ENCODE measurements around the gene PHLPP1.

The PHLPP1 gene

DNA sequence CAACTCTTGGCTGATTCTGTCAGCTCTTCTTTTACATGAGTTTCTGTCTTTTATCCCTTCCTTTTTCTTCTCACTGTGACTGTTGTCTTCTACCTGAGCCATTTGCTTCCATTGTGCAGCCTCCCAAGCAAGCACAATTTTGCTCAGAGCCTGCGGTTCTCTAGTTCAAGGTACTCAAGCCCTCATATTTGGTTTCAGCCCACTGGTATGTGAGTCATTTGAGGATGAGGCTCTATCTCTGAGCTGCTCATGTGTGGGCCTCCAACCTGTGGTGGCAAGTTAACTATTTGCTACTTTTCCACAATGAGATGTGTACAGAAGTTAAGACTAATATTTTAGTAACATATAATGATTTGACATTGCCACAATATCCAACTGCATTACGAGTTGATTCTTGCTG is 183.0 kb downstream of the PHLPP1 start (continued):
- TF ChIP-seq, protein P1, sequence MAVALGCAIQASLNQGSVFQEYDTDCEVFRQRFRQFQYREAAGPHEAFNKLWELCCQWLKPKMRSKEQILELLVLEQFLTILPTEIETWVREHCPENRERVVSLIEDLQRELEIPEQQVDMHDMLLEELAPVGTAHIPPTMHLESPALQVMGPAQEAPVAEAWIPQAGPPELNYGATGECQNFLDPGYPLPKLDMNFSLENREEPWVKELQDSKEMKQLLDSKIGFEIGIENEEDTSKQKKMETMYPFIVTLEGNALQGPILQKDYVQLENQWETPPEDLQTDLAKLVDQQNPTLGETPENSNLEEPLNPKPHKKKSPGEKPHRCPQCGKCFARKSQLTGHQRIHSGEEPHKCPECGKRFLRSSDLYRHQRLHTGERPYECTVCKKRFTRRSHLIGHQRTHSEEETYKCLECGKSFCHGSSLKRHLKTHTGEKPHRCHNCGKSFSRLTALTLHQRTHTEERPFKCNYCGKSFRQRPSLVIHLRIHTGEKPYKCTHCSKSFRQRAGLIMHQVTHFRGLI (tag by site-specific recombination; IDR thresholded peaks at IDR 0.05) = no peak
- no peak for TF ChIP-seq ZNF394 (tag by site-specific recombination; IDR thresholded peaks at IDR 0.05; ENCODE audit: borderline replicate concordance)

DNA sequence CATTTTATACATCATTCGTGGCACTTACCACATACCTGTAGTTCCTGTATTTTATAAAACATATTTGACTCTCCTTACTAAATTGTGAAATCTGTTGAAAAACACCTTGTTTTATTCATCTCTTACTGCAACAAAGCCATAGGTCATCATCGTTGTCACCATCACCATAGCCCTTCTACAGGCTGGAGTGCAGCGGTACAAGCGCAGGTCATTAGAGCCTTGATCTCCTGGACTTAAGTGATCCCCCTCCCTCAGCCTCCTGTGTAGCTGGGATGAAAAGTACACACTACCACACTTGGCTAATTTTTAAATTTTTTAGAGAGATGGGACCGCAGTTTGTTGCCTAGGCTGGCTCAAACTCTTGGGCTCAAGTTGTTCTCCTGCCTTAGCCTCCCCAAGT is 184.2 kb downstream of the PHLPP1 start:
- Histone ChIP-seq H3K9me3 (ENCODE audit: control insufficient read depth, insufficient read depth, low read depth, low read length) (no peaks in the 10 kb centered on the region), H3K27ac (ENCODE audit: extremely low read depth, low read depth, low read length) (no peak overlapping the region), H3K36me3 (ENCODE audit: control insufficient read depth in 2 of 2, insufficient read depth in 1 of 2, low read length in 2 of 2) (peaks cover 19 to 23% of the 10 kb centered on the region in 2 experiments), H3K4me3 (ENCODE audit: low read depth, low read length) (no peak overlapping the region), H3K4me1 (ENCODE audit: control insufficient read depth, insufficient read depth, low read length) (peaks cover 2% of the 10 kb centered on the region; the same call in 1 of the 2 replicates)
- CTCF ChIA-PET = no interaction called here
- no peak for TF ChIP-seq ZNF37A (tag by site-specific recombination; IDR thresholded peaks at IDR 0.05)
- TF ChIP-seq, protein P2, sequence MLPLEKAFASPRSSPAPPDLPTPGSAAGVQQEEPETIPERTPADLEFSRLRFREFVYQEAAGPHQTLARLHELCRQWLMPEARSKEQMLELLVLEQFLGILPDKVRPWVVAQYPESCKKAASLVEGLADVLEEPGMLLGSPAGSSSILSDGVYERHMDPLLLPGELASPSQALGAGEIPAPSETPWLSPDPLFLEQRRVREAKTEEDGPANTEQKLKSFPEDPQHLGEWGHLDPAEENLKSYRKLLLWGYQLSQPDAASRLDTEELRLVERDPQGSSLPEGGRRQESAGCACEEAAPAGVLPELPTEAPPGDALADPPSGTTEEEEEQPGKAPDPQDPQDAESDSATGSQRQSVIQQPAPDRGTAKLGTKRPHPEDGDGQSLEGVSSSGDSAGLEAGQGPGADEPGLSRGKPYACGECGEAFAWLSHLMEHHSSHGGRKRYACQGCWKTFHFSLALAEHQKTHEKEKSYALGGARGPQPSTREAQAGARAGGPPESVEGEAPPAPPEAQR (tag by site-specific recombination; IDR thresholded peaks at IDR 0.05) = no peak
- POLR2A ChIA-PET = no interaction called here

DNA sequence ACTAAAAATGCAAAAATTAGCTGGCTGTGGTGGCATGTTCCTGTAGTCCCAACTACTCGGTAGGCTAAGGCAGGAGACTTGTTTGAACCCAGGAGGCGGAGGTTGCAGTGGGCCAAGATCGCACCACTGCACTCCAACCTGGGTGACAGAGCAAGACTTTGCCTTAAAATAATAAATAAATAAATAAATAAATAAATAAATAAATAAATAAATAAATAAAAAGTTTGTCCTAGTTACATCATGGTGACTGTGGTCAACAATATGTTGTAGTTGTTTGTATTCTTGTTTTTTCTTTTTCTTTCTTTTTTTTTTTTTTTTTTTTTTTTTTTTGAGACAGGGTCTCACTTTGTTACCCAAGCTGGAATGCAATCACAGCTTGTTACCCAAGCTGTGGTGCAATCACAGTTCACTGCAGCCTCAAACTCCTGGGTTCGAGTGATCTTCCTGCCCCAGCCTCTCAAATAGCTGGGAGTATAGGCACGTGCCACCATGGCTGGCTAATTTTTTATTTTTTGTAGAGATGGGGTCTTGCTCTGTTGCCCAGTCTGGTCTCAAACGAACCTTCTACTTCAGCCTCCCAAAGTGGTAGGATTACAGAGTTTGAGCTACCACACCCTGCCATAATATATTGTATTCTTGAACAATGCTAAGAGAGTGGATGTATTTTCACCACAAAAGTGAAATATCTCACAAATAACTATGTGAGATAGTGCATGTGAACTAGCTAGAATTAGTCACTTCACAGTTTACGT is 185.0 kb downstream of the PHLPP1 start:
- no peak overlapping the region for H3K4me3 ChIP-seq (ENCODE audit: low read depth, low read length)
- no peak overlapping the region for H3K27ac ChIP-seq (ENCODE audit: extremely low read depth, low read depth, low read length)
- H3K4me1 ChIP-seq (ENCODE audit: control insufficient read depth, insufficient read depth, low read length) = peaks cover 5% of the 10 kb centered on the region; the same call in 1 of the 2 replicates
- H3K9me3 ChIP-seq (ENCODE audit: control insufficient read depth, insufficient read depth, low read depth, low read length) = no peaks in the 10 kb centered on the region
- ChIA-PET POLR2A (no interaction called here), CTCF (interaction anchor here (0.8 kb wide), 1 partner anchor 316 kb away, joined by 3 read pairs; no protein-coding TSS in a partner anchor)
- H3K36me3 ChIP-seq (ENCODE audit: control insufficient read depth in 2 of 2, insufficient read depth in 1 of 2, low read length in 2 of 2) = peaks cover 19 to 21% of the 10 kb centered on the region in 2 experiments
- TF ChIP-seq ZNF174 (tag by site-specific recombination; IDR thresholded peaks at IDR 0.05) (no peak), ZNF157 (tag by site-specific recombination; IDR thresholded peaks at IDR 0.05) (no peak), ZBTB48 (tag by site-specific recombination; IDR thresholded peaks at IDR 0.05) (no peak), ZNF548 (tag by site-specific recombination; IDR thresholded peaks at IDR 0.05) (no peak), ZBTB8A (tag by site-specific recombination; IDR thresholded peaks at IDR 0.05) (0 out of 2 replicates have a peak, but pooled peaks have one; percentile 48), IKZF3 (tag by site-specific recombination; IDR thresholded peaks at IDR 0.05) (no peak), GFI1B (tag by site-specific recombination; IDR thresholded peaks at IDR 0.05) (no peak), ZNF426 (tag by site-specific recombination; IDR thresholded peaks at IDR 0.05) (peak; percentile 54), ZNF175 (tag by site-specific recombination; IDR thresholded peaks at IDR 0.05) (no peak), ZNF544 (tag by site-specific recombination; IDR thresholded peaks at IDR 0.05) (no peak), ZNF785 (tag by site-specific recombination; IDR thresholded peaks at IDR 0.05) (no peak), ZNF560 (tag by site-specific recombination; IDR thresholded peaks at IDR 0.05; ENCODE audit: borderline replicate concordance) (0 out of 2 replicates have a peak, but pooled peaks have one; percentile 34), KLF10 (tag by site-specific recombination; IDR thresholded peaks at IDR 0.05) (no peak), ZNF354C (tag by site-specific recombination; IDR thresholded peaks at IDR 0.05; ENCODE audit: borderline replicate concordance, low read depth) (no peak), ZNF239 (tag by site-specific recombination; IDR thresholded peaks at IDR 0.05) (no peak), RBAK (tag by site-specific recombination; IDR thresholded peaks at IDR 0.05) (no peak)
- TF ChIP-seq, protein P3, sequence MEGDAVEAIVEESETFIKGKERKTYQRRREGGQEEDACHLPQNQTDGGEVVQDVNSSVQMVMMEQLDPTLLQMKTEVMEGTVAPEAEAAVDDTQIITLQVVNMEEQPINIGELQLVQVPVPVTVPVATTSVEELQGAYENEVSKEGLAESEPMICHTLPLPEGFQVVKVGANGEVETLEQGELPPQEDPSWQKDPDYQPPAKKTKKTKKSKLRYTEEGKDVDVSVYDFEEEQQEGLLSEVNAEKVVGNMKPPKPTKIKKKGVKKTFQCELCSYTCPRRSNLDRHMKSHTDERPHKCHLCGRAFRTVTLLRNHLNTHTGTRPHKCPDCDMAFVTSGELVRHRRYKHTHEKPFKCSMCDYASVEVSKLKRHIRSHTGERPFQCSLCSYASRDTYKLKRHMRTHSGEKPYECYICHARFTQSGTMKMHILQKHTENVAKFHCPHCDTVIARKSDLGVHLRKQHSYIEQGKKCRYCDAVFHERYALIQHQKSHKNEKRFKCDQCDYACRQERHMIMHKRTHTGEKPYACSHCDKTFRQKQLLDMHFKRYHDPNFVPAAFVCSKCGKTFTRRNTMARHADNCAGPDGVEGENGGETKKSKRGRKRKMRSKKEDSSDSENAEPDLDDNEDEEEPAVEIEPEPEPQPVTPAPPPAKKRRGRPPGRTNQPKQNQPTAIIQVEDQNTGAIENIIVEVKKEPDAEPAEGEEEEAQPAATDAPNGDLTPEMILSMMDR (tag by site-specific recombination; IDR thresholded peaks at IDR 0.05) = no peak
- TF ChIP-seq, protein P4, sequence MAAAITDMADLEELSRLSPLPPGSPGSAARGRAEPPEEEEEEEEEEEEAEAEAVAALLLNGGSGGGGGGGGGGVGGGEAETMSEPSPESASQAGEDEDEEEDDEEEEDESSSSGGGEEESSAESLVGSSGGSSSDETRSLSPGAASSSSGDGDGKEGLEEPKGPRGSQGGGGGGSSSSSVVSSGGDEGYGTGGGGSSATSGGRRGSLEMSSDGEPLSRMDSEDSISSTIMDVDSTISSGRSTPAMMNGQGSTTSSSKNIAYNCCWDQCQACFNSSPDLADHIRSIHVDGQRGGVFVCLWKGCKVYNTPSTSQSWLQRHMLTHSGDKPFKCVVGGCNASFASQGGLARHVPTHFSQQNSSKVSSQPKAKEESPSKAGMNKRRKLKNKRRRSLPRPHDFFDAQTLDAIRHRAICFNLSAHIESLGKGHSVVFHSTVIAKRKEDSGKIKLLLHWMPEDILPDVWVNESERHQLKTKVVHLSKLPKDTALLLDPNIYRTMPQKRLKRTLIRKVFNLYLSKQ (tag by site-specific recombination; IDR thresholded peaks at IDR 0.05; ENCODE audit: borderline replicate concordance) = no peak
- TF ChIP-seq, protein P5, sequence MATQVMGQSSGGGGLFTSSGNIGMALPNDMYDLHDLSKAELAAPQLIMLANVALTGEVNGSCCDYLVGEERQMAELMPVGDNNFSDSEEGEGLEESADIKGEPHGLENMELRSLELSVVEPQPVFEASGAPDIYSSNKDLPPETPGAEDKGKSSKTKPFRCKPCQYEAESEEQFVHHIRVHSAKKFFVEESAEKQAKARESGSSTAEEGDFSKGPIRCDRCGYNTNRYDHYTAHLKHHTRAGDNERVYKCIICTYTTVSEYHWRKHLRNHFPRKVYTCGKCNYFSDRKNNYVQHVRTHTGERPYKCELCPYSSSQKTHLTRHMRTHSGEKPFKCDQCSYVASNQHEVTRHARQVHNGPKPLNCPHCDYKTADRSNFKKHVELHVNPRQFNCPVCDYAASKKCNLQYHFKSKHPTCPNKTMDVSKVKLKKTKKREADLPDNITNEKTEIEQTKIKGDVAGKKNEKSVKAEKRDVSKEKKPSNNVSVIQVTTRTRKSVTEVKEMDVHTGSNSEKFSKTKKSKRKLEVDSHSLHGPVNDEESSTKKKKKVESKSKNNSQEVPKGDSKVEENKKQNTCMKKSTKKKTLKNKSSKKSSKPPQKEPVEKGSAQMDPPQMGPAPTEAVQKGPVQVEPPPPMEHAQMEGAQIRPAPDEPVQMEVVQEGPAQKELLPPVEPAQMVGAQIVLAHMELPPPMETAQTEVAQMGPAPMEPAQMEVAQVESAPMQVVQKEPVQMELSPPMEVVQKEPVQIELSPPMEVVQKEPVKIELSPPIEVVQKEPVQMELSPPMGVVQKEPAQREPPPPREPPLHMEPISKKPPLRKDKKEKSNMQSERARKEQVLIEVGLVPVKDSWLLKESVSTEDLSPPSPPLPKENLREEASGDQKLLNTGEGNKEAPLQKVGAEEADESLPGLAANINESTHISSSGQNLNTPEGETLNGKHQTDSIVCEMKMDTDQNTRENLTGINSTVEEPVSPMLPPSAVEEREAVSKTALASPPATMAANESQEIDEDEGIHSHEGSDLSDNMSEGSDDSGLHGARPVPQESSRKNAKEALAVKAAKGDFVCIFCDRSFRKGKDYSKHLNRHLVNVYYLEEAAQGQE (tag by site-specific recombination; IDR thresholded peaks at IDR 0.05) = peak; percentile 31; the same call in 1 of the 2 replicates
